K562 (cell line): Measurements from ENCODE around the gene HLA-DQA2. TPM values are rescaled to one million over a fixed set of nuclear protein-coding genes. Genes with fewer than 3 reads are reported as not detected.

ENCODE experiments used
- ATAC-seq: fragments of 200-7000 bp; cut with Tn5 transposase; 3 replicates; pipeline ENCODE4 v1.9.1; 2020; ENCODE audit warnings: moderate library complexity
- BruUV-seq: library from RNA; stranded (reverse); fragments of 400-500 nt; replicated peaks from 2 replicates; lab custom pipeline; 2021; lab: Mats Ljungman, UMichigan
- CTCF ChIA-PET: fragments of 300-600 bp; formaldehyde crosslinking; extraction: SDS; loops from one replicate; lab custom pipeline; 2021; ENCODE audit warnings: low intra/inter-chr PET ratio; lab: Yijun Ruan, JAX
- POLR2A ChIA-PET: fragments of 300-600, 350-650 bp; sonication (Branson Sonifier 250); formaldehyde crosslinking; extraction: SDS; loops from one replicate; lab custom pipeline; 2021; ENCODE audit warnings: antibody characterized with exemption, inconsistent platforms; lab: Yijun Ruan, JAX
- DNase-seq, 4 experiments: peaks; one replicate each; pipeline versions ENCODE4 v3.0.0 to v3.0.0-alpha.2; 2011 to 2018; ENCODE audit warnings: low spot score in 3 of 4, mixed read lengths in 3 of 4; ENCODE audit errors: extremely low read depth in 1 of 4
- FAIRE-seq: peaks from 2 replicates; lab custom pipeline; 2011; peaks lifted over from hg19 to GRCh38; lab: Jason Lieb, UNC
- H2AFZ ChIP-seq: 2 replicates; pipeline ENCODE4 v1.6.0; 2011; ENCODE audit warnings: low read depth, low read length, control low read depth, inconsistent platforms
- H3K27ac ChIP-seq: fragments of 200-600 bp; 3 replicates; pipeline ENCODE4 v1.8.0; 2011; ENCODE audit warnings: low read depth, mild to moderate bottlenecking, control low read depth, inconsistent platforms, low read length, moderate library complexity, mixed read lengths; ENCODE audit errors: extremely low read depth
- H3K27me3 ChIP-seq, 2 experiments: fragments of 300-600 bp in 1 of 2; 2 replicates in 1 of 2; 3 replicates in 1 of 2; pipeline versions ENCODE4 v1.6.0 to v1.8.0; 2011; ENCODE audit warnings: inconsistent platforms in 2 of 2, low read length in 2 of 2, mild to moderate bottlenecking in 1 of 2, mixed read lengths in 1 of 2, moderate library complexity in 1 of 2; ENCODE audit not compliant: control insufficient read depth in 2 of 2, insufficient read depth in 2 of 2
- H3K36me3 ChIP-seq: fragments of 300-600 bp; 3 replicates; pipeline ENCODE4 v1.8.0; 2011; ENCODE audit warnings: mild to moderate bottlenecking, low read length, inconsistent platforms; ENCODE audit not compliant: control insufficient read depth, insufficient read depth
- H3K4me1 ChIP-seq, 2 experiments: fragments of 200-600 bp in 1 of 2; replicated peaks in 1 of 2; 2 replicates in 1 of 2; 3 replicates in 1 of 2; pipeline versions ENCODE4 v1.5.1 to v1.8.0; 2011; ENCODE audit warnings: inconsistent platforms in 2 of 2, low read length in 2 of 2, mild to moderate bottlenecking in 1 of 2, mixed read lengths in 1 of 2, moderate library complexity in 1 of 2; ENCODE audit not compliant: control insufficient read depth in 2 of 2, insufficient read depth in 2 of 2
- H3K4me2 ChIP-seq: 2 replicates; pipeline ENCODE4 v1.6.1; 2011; ENCODE audit warnings: low read length, control low read depth, inconsistent platforms, mixed read lengths; ENCODE audit not compliant: insufficient read depth
- H3K4me3 ChIP-seq: fragments of 200-600 bp; sonication (generic), shearing (Covaris generic); 2 replicates; pipeline ENCODE4 v1.5.1; 2016; ENCODE audit warnings: control low read depth, inconsistent platforms
- H3K79me2 ChIP-seq: fragments of 200-600 bp; 3 replicates; pipeline ENCODE4 v1.8.0; 2011; ENCODE audit warnings: low read length, inconsistent platforms; ENCODE audit not compliant: control insufficient read depth, insufficient read depth
- H3K9ac ChIP-seq, 2 experiments: 2 replicates each; pipeline versions ENCODE4 v1.6.0 to v1.6.1; 2011; ENCODE audit warnings: low read depth in 2 of 2, low read length in 2 of 2, control low read depth in 1 of 2, inconsistent platforms in 1 of 2, mild to moderate bottlenecking in 1 of 2, mixed read lengths in 1 of 2; ENCODE audit not compliant: insufficient read depth in 1 of 2
- H3K9me1 ChIP-seq: one replicate; pipeline ENCODE4 v1.6.0; 2011; ENCODE audit warnings: inconsistent platforms, mild to moderate bottlenecking, low read length, moderate library complexity; ENCODE audit not compliant: control insufficient read depth, insufficient read depth
- H3K9me3 ChIP-seq: replicated peaks from 2 replicates; pipeline ENCODE4 v1.5.1; 2011; ENCODE audit warnings: low read depth, low read length, inconsistent platforms; ENCODE audit not compliant: control insufficient read depth, insufficient read depth
- H4K20me1 ChIP-seq: replicated peaks from 2 replicates; pipeline ENCODE4 v1.6.1; 2011; ENCODE audit warnings: low read length, inconsistent platforms, mixed read lengths; ENCODE audit not compliant: control insufficient read depth, insufficient read depth
- CHD4 ChIP-seq: fragments of 200-600 bp; sonication (generic); IDR thresholded peaks from 3 replicates; pipeline ENCODE4 v1.6.1; 2012; ENCODE audit warnings: low read depth, mild to moderate bottlenecking, mixed read lengths, low read length, inconsistent platforms; ENCODE audit not compliant: insufficient read depth, insufficient replicate concordance, poor library complexity, severe bottlenecking
- DPF2 ChIP-seq: fragments of 450-650 bp; IDR thresholded peaks from 2 replicates; pipeline ENCODE4 v1.6.1; 2016
- ETV6 ChIP-seq, 3 experiments: fragments of 150-350 bp in 1 of 3; sonication (generic) in 1 of 3; formaldehyde crosslinking in 1 of 3; IDR thresholded peaks; 2 replicates each; pipeline versions ENCODE4 v1.6.1 to v1.8.0; 2014 to 2022; ENCODE audit warnings: borderline replicate concordance in 2 of 3, low read depth in 2 of 3, antibody characterized with exemption in 1 of 3, low read length in 1 of 3, mild to moderate bottlenecking in 1 of 3, missing genetic modification reagents in 1 of 3
- IFI16 ChIP-seq: fragments of 250-450 bp; sonication (Bioruptor Pico); IDR thresholded peaks from 2 replicates; pipeline ENCODE4 v2.1.2; 2022; ENCODE audit warnings: mild to moderate bottlenecking, inconsistent platforms
- MAFF ChIP-seq: IDR thresholded peaks from 2 replicates; pipeline ENCODE4 v1.6.1; 2012; ENCODE audit warnings: low read length, improper control_type of control experiment
- SMAD4 ChIP-seq: fragments of 250-450 bp; sonication (Bioruptor Pico); conservative IDR thresholded peaks from 2 replicates; pipeline ENCODE4 v1.8.0; 2021; ENCODE audit warnings: inconsistent platforms, mild to moderate bottlenecking, moderate library complexity
- THAP12 ChIP-seq: fragments of 250-450 bp; sonication (Bioruptor Pico); IDR thresholded peaks from 2 replicates; pipeline ENCODE4 v1.9.0; 2021; ENCODE audit warnings: mild to moderate bottlenecking, inconsistent platforms
- THRB ChIP-seq: fragments of 450-650 bp; formaldehyde crosslinking; conservative IDR thresholded peaks from 2 replicates; pipeline ENCODE4 v1.4.0; 2022; ENCODE audit warnings: mild to moderate bottlenecking, missing genetic modification characterization
- ZNF766 ChIP-seq: fragments of 200-800 bp; sonication (Bioruptor generic); conservative IDR thresholded peaks from 2 replicates; pipeline ENCODE4 v1.6.1; 2016; ENCODE audit warnings: missing genetic modification characterization, missing compliant biosample characterization
- WGBS: fragments of 100-300 bp; shearing (Covaris generic); methylation state at CpG from one replicate; pipeline ENCODE4 v1.1.6; 2016; ENCODE audit warnings: low coverage, mixed read lengths; ENCODE audit not compliant: insufficient coverage; ENCODE audit errors: missing lambda C conversion rate; 5-methylcytosine and 5-hydroxymethylcytosine counted together
- in situ Hi-C: fragments of 300-500 bp; cut with MboI; formaldehyde crosslinking; loops from 4 replicates; pipeline ENCODE4 v1.15.0; 2018; ENCODE audit warnings: inconsistent platforms, mixed read lengths
- intact Hi-C: fragments of 100-400 bp; cut with micrococcal nuclease; formaldehyde crosslinking; loops from 2 replicates; pipeline ENCODE4 v1.14.2; 2022
- microRNA-seq: library from miRNA; unstranded; fragments of <30 nt; microRNA quantifications from one replicate; pipeline ENCODE4, GENCODE V29; 2018; ENCODE audit warnings: borderline microRNAs expressed
- polyA plus RNA-seq, 8 experiments: library from polyadenylated mRNA; depleted of rRNA in 4 of 8; stranded (reverse) in 5 of 8; unstranded in 3 of 8; fragments of >200 nt; fragmentation: Nextera tagmentation in 2 of 8; fragmentation: Illumina TruSeq in 1 of 8; extraction: Ambion mirVana in 2 of 8; extraction: Trizol in 1 of 8; gene quantifications; 2 replicates each; pipeline versions ENCODE4 v1.2.1 to v1.2.3, GENCODE V29; 2011 to 2014; ENCODE audit warnings: inconsistent platforms in 1 of 8, missing spikeins in 1 of 8
- small RNA-seq: library from RNA; depleted of rRNA; stranded (forward); fragments of <200 nt; gene quantifications from one replicate; pipeline ENCODE3, GENCODE V24; 2014
- total RNA-seq, 7 experiments: library from RNA; depleted of rRNA in 6 of 7; stranded (reverse); fragments of >200 nt in 6 of 7; fragmentation: Illumina TruSeq in 2 of 7; extraction: Trizol in 2 of 7; gene quantifications; 2 replicates each; pipeline versions ENCODE4 v1.2.1 to v1.2.3, GENCODE V29; 2011 to 2021; ENCODE audit warnings: low replicate concordance in 1 of 7

The HLA-DQA2 gene
- total and polyA plus RNA-seq, 9 of the 15 experiments (the other 6 are each of a cell fraction or from before 2014, with no cell fraction given): not detected

- Histone ChIP-seq H3K9ac (no peak overlapping the region), H4K20me1 (no peaks in the 10 kb centered on the region), H3K4me1 (no peaks in the 10 kb centered on the region), H3K27ac (no peak overlapping the region), H3K79me2 (no peaks in the 10 kb centered on the region), H3K4me3 (no peak overlapping the region), H3K27me3 (peaks cover 32 to 34% of the 10 kb centered on the region in 2 experiments), H3K4me2 (no peak overlapping the region), H3K9me1 (no peaks in the 10 kb centered on the region), H3K9me3 (no peaks in the 10 kb centered on the region), H3K36me3 (no peaks in the 10 kb centered on the region), H2AFZ (no peak overlapping the region)
- no TSS peak for BruUV-seq
- 0% methylated on average over 2 of the region's 2 CpGs for WGBS
- no peak for FAIRE-seq
- TF ChIP-seq DPF2: no peak
- TF ChIP-seq SMAD4 (CRISPR knock-in tag): no peak
- TF ChIP-seq CHD4: no peak
- no peak for TF ChIP-seq MAFF
- no peak for TF ChIP-seq ZNF766 (CRISPR knock-in tag)
- TF ChIP-seq IFI16 (CRISPR knock-in tag): no peak
- no peak for TF ChIP-seq ETV6 (IDR thresholded peaks at IDR 0.05; ENCODE audit: borderline replicate concordance in 1 of 2, low read depth in 2 of 2, low read length in 1 of 2)
- no peak for TF ChIP-seq ETV6 (CRISPR knock-in tag; IDR thresholded peaks at IDR 0.05; ENCODE audit: borderline replicate concordance)
- TF ChIP-seq THAP12 (CRISPR knock-in tag): no peak
- TF ChIP-seq THRB (CRISPR knock-in tag): no peak
- DNase-seq: no peak
- in situ Hi-C loops (loop anchor here (5.0 kb wide), 1 partner anchor 547 kb away; no protein-coding TSS in a partner anchor), intact Hi-C loops (no loop called here)
- ChIA-PET CTCF (interaction anchor here (0.6 to 1.3 kb wide), 3 partner anchors 355 to 381 kb away, joined by 3 to 4 read pairs (median 3); partner anchors contain the start of gene HLA-DRA), POLR2A (interaction anchor here (1.1 kb wide), 1 partner anchor 77 kb away, joined by 4 read pairs; no protein-coding TSS in a partner anchor)
- ATAC-seq: no peak
These were observed 53.3 kb downstream of the HLA-DQA2 start for GRCh38 chr6:32794510-32794909.

Small RNA genes lying within 50 kb of the gene (microRNA-seq; reads per million reads assigned to microRNA genes)
- not detected for gene MIR3135B

Small RNA genes lying within 50 kb of the gene (small RNA-seq; reads per million reads assigned to genes)
- gene MIR3135B: not detected

Other genes starting within 250 kb of the HLA-DQA2 start
Only the 7 nearest of the 13 such genes appear.
- not detected in 2 replicates for gene HLA-DQA1, start 104.0 kb upstream of the HLA-DQA2 start, total RNA-seq (2014; rRNA removed)
- not detected in 2 replicates for gene HLA-DQA1, start 104.0 kb upstream of the HLA-DQA2 start, total RNA-seq (2014; rRNA removed; fragmentation: Illumina TruSeq; extraction: Trizol)
- gene HLA-DQA1, start 104.0 kb upstream of the HLA-DQA2 start, total RNA-seq (2015; rRNA removed; fragmentation: Illumina TruSeq; extraction: Trizol): not detected in 2 replicates
- gene HLA-DQA1, start 104.0 kb upstream of the HLA-DQA2 start, total RNA-seq (2021): 0.49 TPM in 2 replicates
- gene HLA-DQA1, start 104.0 kb upstream of the HLA-DQA2 start, polyA plus RNA-seq (2011; rRNA removed): not detected in 2 replicates
- not detected in 2 replicates for gene HLA-DQA1, start 104.0 kb upstream of the HLA-DQA2 start, polyA plus RNA-seq (2014; fragmentation: Illumina TruSeq; extraction: Trizol)
- gene HLA-DQA1, start 104.0 kb upstream of the HLA-DQA2 start, polyA plus RNA-seq (2014; fragmentation: Nextera tagmentation; extraction: Ambion mirVana): not detected
- 0.04 and 0.23 TPM in 2 replicates for gene HLA-DQA1, start 104.0 kb upstream of the HLA-DQA2 start, polyA plus RNA-seq (2014; rRNA removed)
- not detected in 2 replicates for gene HLA-DQB1, start 74.7 kb upstream of the HLA-DQA2 start, total RNA-seq (2014; rRNA removed)
- not detected in 2 replicates for gene HLA-DQB1, start 74.7 kb upstream of the HLA-DQA2 start, total RNA-seq (2014; rRNA removed; fragmentation: Illumina TruSeq; extraction: Trizol)
- not detected in 2 replicates for gene HLA-DQB1, start 74.7 kb upstream of the HLA-DQA2 start, total RNA-seq (2015; rRNA removed; fragmentation: Illumina TruSeq; extraction: Trizol)
- gene HLA-DQB1, start 74.7 kb upstream of the HLA-DQA2 start, total RNA-seq (2021): 0.29 TPM in 1 of 2 replicates, not detected in the other
- not detected in 2 replicates for gene HLA-DQB1, start 74.7 kb upstream of the HLA-DQA2 start, polyA plus RNA-seq (2011; rRNA removed)
- not detected in 2 replicates for gene HLA-DQB1, start 74.7 kb upstream of the HLA-DQA2 start, polyA plus RNA-seq (2014; fragmentation: Illumina TruSeq; extraction: Trizol)
- gene HLA-DQB1, start 74.7 kb upstream of the HLA-DQA2 start, polyA plus RNA-seq (2014; fragmentation: Nextera tagmentation; extraction: Ambion mirVana): not detected
- not detected in 2 replicates for gene HLA-DQB1, start 74.7 kb upstream of the HLA-DQA2 start, polyA plus RNA-seq (2014; rRNA removed)
- gene HLA-DQB2, start 22.1 kb downstream of the HLA-DQA2 start, total RNA-seq (2014; rRNA removed): not detected in 2 replicates
- gene HLA-DQB2, start 22.1 kb downstream of the HLA-DQA2 start, total RNA-seq (2014; rRNA removed; fragmentation: Illumina TruSeq; extraction: Trizol): not detected in 2 replicates
- gene HLA-DQB2, start 22.1 kb downstream of the HLA-DQA2 start, total RNA-seq (2015; rRNA removed; fragmentation: Illumina TruSeq; extraction: Trizol): not detected in 2 replicates
- gene HLA-DQB2, start 22.1 kb downstream of the HLA-DQA2 start, total RNA-seq (2021): not detected in 2 replicates
- not detected in 2 replicates for gene HLA-DQB2, start 22.1 kb downstream of the HLA-DQA2 start, polyA plus RNA-seq (2011; rRNA removed)
- gene HLA-DQB2, start 22.1 kb downstream of the HLA-DQA2 start, polyA plus RNA-seq (2014; fragmentation: Illumina TruSeq; extraction: Trizol): not detected in 2 replicates
- not detected for gene HLA-DQB2, start 22.1 kb downstream of the HLA-DQA2 start, polyA plus RNA-seq (2014; fragmentation: Nextera tagmentation; extraction: Ambion mirVana)
- gene HLA-DQB2, start 22.1 kb downstream of the HLA-DQA2 start, polyA plus RNA-seq (2014; rRNA removed): not detected in 2 replicates
- gene HLA-DOB, start 75.6 kb downstream of the HLA-DQA2 start, total RNA-seq (2014; rRNA removed): 0.98 and 1.7 TPM in 2 replicates
- gene HLA-DOB, start 75.6 kb downstream of the HLA-DQA2 start, total RNA-seq (2014; rRNA removed; fragmentation: Illumina TruSeq; extraction: Trizol): 2.3 TPM in 2 replicates
- gene HLA-DOB, start 75.6 kb downstream of the HLA-DQA2 start, total RNA-seq (2015; rRNA removed; fragmentation: Illumina TruSeq; extraction: Trizol): 1.1 and 1.2 TPM in 2 replicates
- gene HLA-DOB, start 75.6 kb downstream of the HLA-DQA2 start, total RNA-seq (2021): 1.3 and 2.5 TPM in 2 replicates
- 4.0 and 4.6 TPM in 2 replicates for gene HLA-DOB, start 75.6 kb downstream of the HLA-DQA2 start, polyA plus RNA-seq (2011; rRNA removed)
- 3.7 and 3.8 TPM in 2 replicates for gene HLA-DOB, start 75.6 kb downstream of the HLA-DQA2 start, polyA plus RNA-seq (2014; fragmentation: Illumina TruSeq; extraction: Trizol)
- 1 to 10 TPM; 2.5 to 2.7 TPM for gene HLA-DOB, start 75.6 kb downstream of the HLA-DQA2 start, polyA plus RNA-seq (2014; fragmentation: Nextera tagmentation; extraction: Ambion mirVana)
- 1.8 and 3.2 TPM in 2 replicates for gene HLA-DOB, start 75.6 kb downstream of the HLA-DQA2 start, polyA plus RNA-seq (2014; rRNA removed)
- gene TAP2, start 97.3 kb downstream of the HLA-DQA2 start, total RNA-seq (2014; rRNA removed): 19.8 and 26.6 TPM in 2 replicates
- 12.9 and 18.4 TPM in 2 replicates for gene TAP2, start 97.3 kb downstream of the HLA-DQA2 start, total RNA-seq (2014; rRNA removed; fragmentation: Illumina TruSeq; extraction: Trizol)
- 13.9 and 15.2 TPM in 2 replicates for gene TAP2, start 97.3 kb downstream of the HLA-DQA2 start, total RNA-seq (2015; rRNA removed; fragmentation: Illumina TruSeq; extraction: Trizol)
- gene TAP2, start 97.3 kb downstream of the HLA-DQA2 start, total RNA-seq (2021): 47.2 and 53.5 TPM in 2 replicates
- 15.7 and 19.6 TPM in 2 replicates for gene TAP2, start 97.3 kb downstream of the HLA-DQA2 start, polyA plus RNA-seq (2011; rRNA removed)
- gene TAP2, start 97.3 kb downstream of the HLA-DQA2 start, polyA plus RNA-seq (2014; fragmentation: Illumina TruSeq; extraction: Trizol): 26.8 and 27.3 TPM in 2 replicates
- 1 to 10 TPM; 2.0 to 3.1 TPM for gene TAP2, start 97.3 kb downstream of the HLA-DQA2 start, polyA plus RNA-seq (2014; fragmentation: Nextera tagmentation; extraction: Ambion mirVana)
- gene TAP2, start 97.3 kb downstream of the HLA-DQA2 start, polyA plus RNA-seq (2014; rRNA removed): 27.7 and 35.3 TPM in 2 replicates
- 2.0 and 3.7 TPM in 2 replicates for gene PSMB8, start 102.7 kb downstream of the HLA-DQA2 start, total RNA-seq (2014; rRNA removed)
- gene PSMB8, start 102.7 kb downstream of the HLA-DQA2 start, total RNA-seq (2014; rRNA removed; fragmentation: Illumina TruSeq; extraction: Trizol): 1.9 and 2.0 TPM in 2 replicates
- 3.2 and 4.0 TPM in 2 replicates for gene PSMB8, start 102.7 kb downstream of the HLA-DQA2 start, total RNA-seq (2015; rRNA removed; fragmentation: Illumina TruSeq; extraction: Trizol)
- 2.9 and 3.3 TPM in 2 replicates for gene PSMB8, start 102.7 kb downstream of the HLA-DQA2 start, total RNA-seq (2021)
- gene PSMB8, start 102.7 kb downstream of the HLA-DQA2 start, polyA plus RNA-seq (2011; rRNA removed): 0.12 and 0.71 TPM in 2 replicates
- gene PSMB8, start 102.7 kb downstream of the HLA-DQA2 start, polyA plus RNA-seq (2014; fragmentation: Illumina TruSeq; extraction: Trizol): 2.0 and 2.7 TPM in 2 replicates
- 1 to 10 TPM; 2.4 to 2.6 TPM for gene PSMB8, start 102.7 kb downstream of the HLA-DQA2 start, polyA plus RNA-seq (2014; fragmentation: Nextera tagmentation; extraction: Ambion mirVana)
- gene PSMB8, start 102.7 kb downstream of the HLA-DQA2 start, polyA plus RNA-seq (2014; rRNA removed): 2.8 and 4.4 TPM in 2 replicates
- 3.5 and 8.6 TPM in 2 replicates for gene TAP1, start 112.3 kb downstream of the HLA-DQA2 start, total RNA-seq (2014; rRNA removed)
- gene TAP1, start 112.3 kb downstream of the HLA-DQA2 start, total RNA-seq (2014; rRNA removed; fragmentation: Illumina TruSeq; extraction: Trizol): 2.6 and 4.2 TPM in 2 replicates
- 3.6 and 3.9 TPM in 2 replicates for gene TAP1, start 112.3 kb downstream of the HLA-DQA2 start, total RNA-seq (2015; rRNA removed; fragmentation: Illumina TruSeq; extraction: Trizol)
- gene TAP1, start 112.3 kb downstream of the HLA-DQA2 start, total RNA-seq (2021): 5.5 and 6.3 TPM in 2 replicates
- gene TAP1, start 112.3 kb downstream of the HLA-DQA2 start, polyA plus RNA-seq (2011; rRNA removed): 4.3 and 9.2 TPM in 2 replicates
- 4.0 and 4.9 TPM in 2 replicates for gene TAP1, start 112.3 kb downstream of the HLA-DQA2 start, polyA plus RNA-seq (2014; fragmentation: Illumina TruSeq; extraction: Trizol)
- gene TAP1, start 112.3 kb downstream of the HLA-DQA2 start, polyA plus RNA-seq (2014; fragmentation: Nextera tagmentation; extraction: Ambion mirVana): 1 to 10 TPM; 1.3 to 1.7 TPM
- gene TAP1, start 112.3 kb downstream of the HLA-DQA2 start, polyA plus RNA-seq (2014; rRNA removed): 6.0 and 6.9 TPM in 2 replicates